Stimulated activated CD8-positive, alpha-beta memory T cell treated with anti-CD3 and anti-CD28 coated beads, Interleukin-2, amount 100 ng/mL, for 48 hours (primary cell): Measurements from ENCODE around the gene OR56A1.

Experiments used
- DNase-seq, 2 donors: peaks; one replicate each; pipeline ENCODE4 v3.0.0-alpha.2; 2020; ENCODE audit warnings: low read depth in 2 of 2

Gene OR56A1

DNA sequence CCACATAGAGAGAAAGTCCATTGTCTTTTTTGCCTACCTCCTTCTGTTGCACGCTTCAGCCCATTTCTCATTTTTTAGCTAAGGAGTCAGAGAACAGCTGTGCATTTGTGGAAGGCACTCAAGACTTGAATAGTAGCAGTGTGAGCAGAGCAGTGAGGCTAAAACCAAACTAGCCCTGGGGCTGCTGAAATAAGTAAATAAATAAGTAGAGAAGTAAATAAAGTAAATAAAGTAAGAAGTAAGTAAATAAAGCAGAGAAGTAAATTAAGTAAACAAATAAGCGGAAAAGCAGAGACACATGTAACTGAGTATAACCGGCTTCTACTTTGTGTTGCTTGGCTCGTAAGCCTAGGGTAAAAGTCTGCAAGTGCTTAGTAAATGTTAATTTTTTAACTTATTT, 41.4 kb downstream of the OR56A1 start:
- no peak for DNase-seq

DNA sequence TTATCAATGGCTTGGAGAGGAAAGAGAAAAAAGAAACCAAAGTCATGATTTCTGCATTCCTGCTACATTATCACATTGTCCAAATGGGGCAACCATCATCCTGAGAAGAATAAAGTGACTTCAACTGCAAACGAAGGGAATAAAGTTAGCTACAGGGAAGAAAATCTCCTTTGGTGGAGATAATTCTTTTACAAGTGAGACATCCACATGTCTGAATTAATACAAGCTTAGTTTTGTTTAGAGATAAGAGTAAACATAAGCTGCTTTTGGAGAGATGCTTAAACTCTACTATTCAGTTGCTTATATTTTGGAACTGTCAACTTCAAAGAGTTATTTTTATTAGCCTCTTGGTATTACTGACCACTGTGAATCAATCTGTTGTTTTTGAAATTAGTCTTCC, 43.7 kb downstream of the OR56A1 start, which contains the start of gene OR52L1:
TSS of gene OR52L1 (minus strand) at position 101 of the 400 bp plus-strand sequence. CDS start at position 46, 55 bp downstream.
- no peak for DNase-seq

DNA sequence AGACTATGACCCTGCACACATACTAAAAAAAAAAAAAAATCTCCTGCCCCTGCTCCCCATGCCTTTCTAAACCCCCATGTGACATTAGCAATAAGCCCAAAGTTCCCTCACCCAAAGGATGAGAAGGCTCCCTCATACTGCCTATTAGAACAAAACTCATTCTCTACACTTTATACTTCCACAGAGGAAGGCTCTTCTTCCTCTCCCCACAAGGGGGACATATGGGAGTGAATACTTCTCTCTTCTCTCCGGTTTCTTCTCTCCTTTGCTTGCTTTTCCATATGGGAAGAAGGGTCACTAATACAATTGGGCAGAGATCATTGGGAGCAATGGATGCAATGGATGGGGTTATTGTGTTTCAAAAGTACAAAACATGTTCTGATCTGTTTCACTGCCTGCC, 47.1 kb downstream of the OR56A1 start:
- DNase-seq, result no peak

DNA sequence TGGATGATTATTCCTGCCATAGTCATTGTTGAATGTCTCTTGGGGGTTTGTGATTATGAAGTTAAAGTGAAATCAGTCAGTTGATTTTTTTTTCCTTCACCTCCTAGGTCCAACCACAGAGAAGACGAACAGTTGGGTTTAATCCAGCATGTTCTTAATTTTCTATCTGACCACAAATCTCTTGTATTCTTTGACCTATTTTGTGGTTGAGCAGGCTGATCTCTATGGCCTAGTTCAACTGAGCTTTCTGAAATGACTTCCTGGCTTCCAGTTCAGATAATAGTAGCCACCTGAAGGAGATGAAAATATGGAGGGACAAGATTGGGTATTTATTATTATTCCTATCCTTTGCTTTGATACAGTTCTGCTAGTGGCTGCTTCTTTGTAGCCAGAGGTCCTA, 57.0 kb downstream of the OR56A1 start:
- no peak for DNase-seq
